SK-N-DZ (cell line): ENCODE results near the gene JCHAIN. TPM values are rescaled to one million over a fixed set of nuclear protein-coding genes. Genes with fewer than 3 reads are reported as not detected.
"Not testable (repeated sequence)": the region's sequence is repeated elsewhere in the genome, so short reads cannot be mapped to it uniquely, and the experiment has no call there.

ENCODE experiments used
- DNase-seq: peaks from one replicate; pipeline ENCODE4 v3.0.0-alpha.2; 2015; ENCODE audit warnings: low spot score
- polyA plus RNA-seq, 2 experiments: library from polyadenylated mRNA; depleted of rRNA; stranded (reverse); fragments of >200 nt; gene quantifications; 2 replicates each; pipeline ENCODE4 v1.2.3, GENCODE V29; 2014

The JCHAIN gene
- polyA plus RNA-seq (2014; cell fraction: cytosol; rRNA removed): not detected in 2 replicates
- polyA plus RNA-seq (2014; cell fraction: nucleus; rRNA removed): not detected in 2 replicates

DNA sequence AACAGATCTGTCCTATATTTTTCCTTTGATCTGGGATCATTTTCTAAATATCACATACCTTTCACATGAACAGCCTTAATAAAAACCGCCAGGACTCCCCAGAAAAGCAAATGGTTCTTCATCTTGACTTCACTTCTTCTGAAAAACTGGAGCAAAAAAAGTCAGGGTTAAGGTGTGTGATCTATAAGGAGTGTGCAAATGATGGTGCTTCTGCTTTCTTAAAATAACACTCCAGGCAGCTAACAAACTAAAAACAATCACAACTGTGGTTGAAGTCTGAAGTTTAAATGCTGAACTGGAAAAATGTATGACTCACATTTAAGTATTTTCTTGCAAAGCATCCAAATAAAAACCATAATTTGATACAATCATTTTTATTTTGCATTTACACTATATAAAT lies at the start of gene JCHAIN:
JCHAIN (minus strand) TSS at position 140 of the 400 bp plus-strand sequence; CDS start at position 122, 18 bp downstream.
- DNase-seq: no peak

DNA sequence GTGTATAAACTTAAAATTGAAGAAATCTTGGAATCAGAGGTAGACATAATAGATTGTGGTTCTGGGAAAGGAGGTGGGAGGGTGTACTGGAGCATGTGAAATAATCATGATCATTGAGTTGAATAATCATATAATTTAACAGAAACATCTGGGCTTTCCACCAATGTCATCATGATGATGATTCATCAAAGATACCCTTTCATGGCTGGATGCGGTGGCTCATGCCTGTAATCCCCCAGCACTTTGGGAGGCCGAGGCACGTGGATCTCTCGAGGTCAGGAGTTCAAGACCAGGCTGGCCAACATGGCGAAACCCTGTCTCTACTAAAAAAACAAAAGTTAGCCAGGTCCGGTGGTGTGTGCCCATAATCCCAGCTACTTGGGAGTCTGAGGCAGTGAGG lies 48.8 kb upstream of the JCHAIN start:
- no peak for DNase-seq

- DNase-seq: no peak
Measured at GRCh38 chr4:70714079-70714887, 48.0 kb upstream of the JCHAIN start.

DNA sequence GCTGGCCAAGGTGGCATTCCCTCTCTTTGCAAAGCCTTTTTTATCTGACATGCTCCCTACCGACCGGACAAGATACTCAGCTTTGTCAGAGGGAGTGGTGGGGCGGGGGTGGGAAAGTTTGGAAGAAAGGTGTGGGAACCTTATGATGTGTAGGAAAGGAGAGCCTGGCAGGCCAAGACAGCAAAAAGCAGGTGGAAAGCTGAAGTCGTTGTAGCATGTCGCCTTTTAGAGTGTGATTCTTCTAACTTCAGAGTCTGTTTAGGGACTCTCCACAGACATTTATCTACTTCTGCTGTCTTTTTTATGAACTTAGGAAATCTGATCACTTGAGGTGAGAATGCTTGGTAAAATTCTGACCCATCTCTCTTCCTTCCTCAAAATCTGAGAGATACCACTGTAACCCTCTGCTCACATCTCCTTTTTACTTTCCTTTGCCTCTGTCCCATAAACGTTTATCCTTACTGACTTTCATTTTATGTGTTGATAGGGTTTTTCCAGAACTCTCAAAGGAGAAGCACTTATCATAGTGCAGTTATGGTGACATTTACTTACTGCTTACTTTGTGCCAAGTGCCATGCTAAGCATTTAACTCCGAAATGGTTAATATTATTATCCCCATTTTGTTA lies 47.3 kb upstream of the JCHAIN start:
- no peak for DNase-seq

DNA sequence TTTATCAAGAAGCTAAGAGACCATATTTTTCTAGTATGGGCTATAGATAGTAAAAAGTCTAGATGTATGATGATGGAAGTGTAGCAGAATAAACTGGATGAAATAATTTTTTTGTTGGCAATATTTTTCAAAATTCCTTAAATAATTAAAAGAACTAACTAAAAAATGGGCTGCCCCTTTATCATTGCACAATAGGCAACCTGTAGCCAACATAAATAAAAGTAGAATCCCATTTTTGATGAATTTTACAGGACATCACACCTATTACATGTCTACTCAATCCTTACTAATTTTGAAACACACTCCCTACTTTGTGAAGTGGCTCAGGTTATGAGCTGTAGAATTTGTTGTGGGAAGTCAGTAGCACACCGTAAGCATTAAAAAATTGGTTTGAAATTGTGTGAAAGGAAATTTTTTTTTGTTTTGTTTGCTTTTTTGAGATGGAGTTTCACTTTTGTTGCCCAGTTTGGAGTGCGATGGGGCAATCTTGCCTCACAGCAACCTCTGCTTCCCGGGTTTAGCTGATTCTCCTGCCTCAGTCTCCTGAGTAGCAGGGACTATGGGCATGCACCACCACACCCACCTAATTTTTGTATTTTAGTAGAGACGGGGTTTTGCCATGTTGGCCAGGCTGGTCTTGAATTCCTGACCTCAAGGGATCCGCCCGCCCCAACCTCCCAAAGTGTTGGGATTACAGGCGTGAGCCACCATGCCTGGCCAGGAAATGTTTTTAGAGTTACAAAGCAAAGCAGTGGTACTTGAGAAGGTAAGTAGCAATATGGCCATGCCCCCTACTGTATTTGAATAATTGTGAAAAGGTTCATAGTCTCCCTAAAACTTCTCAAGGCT lies 46.5 kb upstream of the JCHAIN start:
- no peak for DNase-seq

DNA sequence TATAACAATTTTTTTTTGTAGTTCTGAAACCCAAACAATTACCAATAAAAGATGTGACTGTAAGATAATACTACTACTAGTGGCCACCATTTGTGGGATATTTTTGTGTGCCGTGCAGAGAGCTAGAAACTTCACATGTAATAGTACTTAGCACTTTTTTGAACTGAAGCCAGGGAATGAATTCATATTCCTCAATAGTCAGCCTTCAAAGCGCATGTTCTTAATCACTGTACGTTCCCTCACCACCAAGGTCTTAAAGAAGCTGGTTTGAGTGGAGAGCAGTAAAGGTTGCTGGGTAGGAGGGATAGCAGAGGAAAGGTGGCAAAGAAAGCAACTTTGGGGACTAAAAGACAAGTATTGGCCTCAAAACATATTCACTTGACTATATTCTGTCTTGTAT lies 45.8 kb upstream of the JCHAIN start:
- DNase-seq: no peak

- DNase-seq: no peak
Measured at GRCh38 chr4:70711599-70711998, 45.3 kb upstream of the JCHAIN start.

DNA sequence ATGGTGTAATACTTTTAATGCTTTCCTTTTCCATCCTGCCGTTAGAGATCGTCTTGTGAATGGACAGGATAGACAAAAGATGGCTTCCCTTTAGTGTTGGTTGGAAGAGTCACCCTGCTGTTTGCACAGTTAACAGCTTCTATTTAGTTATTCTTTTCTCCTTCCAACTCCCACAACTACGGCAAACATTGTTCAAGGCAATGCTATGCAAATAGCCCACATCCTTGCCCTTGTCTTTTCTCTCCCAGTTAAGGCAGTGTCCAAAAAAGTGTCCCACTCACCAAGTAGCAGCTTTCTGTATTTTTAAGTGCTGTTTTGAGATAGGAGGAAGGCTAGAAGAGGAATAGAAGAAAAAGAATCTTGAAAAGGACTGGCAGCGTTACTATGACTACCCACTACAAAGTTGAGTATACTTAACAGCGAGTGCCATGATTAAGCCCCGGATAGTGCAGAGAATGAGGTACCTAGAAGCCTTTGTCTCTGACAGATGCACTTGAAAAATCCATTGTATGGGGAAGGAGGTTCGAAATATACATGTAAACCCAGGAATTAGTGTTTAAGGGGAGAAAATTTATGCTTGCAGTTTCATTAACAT lies 43.4 kb upstream of the JCHAIN start:
- no peak for DNase-seq

DNA sequence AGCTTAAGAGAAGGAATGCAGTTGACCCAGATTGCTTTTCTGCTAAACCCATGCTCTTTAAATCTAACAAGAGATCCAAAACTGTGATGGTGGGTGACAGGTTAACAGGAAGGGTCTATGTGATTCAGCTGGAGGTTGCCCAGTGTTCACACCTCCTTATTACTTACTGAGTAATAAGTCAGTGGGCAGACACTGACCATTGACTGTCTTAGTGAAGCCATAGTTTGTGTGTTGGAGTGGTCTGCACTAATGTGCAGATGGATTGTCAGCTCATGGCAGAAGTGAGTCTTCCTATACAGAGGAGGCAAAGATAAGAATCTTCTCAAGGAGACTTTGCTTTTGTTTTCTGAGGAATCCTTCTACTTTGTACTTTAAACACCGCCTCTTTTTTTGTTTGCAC lies 40.2 kb upstream of the JCHAIN start:
- DNase-seq: no peak

GRCh38 chr4:70706044-70706461 lies 39.7 kb upstream of the JCHAIN start:
- no peak for DNase-seq

DNA sequence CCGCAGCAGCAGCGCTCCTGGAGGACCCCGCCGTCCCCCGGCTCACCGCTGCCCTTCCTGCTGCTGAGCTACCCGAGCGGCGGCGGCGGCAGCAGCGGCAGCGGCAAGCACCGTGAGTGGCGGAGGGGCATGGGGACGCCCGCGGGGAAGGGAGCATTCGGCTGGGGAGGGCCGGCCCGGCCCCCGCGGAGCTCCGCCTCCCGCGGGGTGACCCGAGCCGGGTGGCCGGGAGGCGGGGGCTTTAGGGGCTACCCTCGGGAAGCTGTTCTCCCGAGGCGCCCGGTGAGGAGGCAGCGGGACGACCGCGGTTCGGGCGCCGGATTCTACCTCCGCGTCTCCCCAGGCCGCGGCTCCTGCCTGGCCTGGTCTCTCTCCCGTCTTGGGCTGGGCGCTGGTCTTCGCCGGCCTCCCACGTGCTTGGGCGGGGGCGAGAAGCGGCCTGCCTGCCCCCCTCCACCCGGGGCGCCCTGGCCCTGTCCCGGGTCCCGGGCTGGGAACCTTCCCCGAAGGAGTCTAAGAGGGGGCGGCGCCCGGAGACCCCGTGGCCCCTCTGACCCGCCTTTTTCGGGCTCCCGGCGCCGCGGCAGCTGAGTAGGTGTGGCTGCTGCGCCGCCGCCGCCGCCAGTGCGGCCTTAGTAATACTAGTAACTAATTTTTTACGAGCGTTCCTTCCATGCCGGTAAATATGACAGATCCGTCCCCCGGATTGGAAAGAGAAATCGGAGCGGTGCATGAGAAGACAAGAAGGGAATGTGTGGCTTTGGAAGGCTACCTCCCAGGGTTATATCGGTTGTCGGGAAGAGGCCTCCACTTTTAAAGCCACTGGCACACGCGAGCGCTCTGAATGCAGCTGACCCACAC lies 39.1 kb upstream of the JCHAIN start:
- peak; percentile 65 for DNase-seq

GRCh38 chr4:70704931-70705182 lies 38.5 kb upstream of the JCHAIN start:
- no peak for DNase-seq

GRCh38 chr4:70704215-70704930 lies 38.1 kb upstream of the JCHAIN start:
- DNase-seq: peak; percentile 81

GRCh38 chr4:70703619-70704214 lies 37.4 kb upstream of the JCHAIN start:
- peak; percentile 8 for DNase-seq

- not testable (repeated sequence) for DNase-seq
Measured at GRCh38 chr4:70702592-70702991, 36.3 kb upstream of the JCHAIN start.

GRCh38 chr4:70701271-70701670 lies 35.0 kb upstream of the JCHAIN start:
- DNase-seq: no peak

GRCh38 chr4:70700712-70701111 lies 34.4 kb upstream of the JCHAIN start:
- no peak for DNase-seq

DNA sequence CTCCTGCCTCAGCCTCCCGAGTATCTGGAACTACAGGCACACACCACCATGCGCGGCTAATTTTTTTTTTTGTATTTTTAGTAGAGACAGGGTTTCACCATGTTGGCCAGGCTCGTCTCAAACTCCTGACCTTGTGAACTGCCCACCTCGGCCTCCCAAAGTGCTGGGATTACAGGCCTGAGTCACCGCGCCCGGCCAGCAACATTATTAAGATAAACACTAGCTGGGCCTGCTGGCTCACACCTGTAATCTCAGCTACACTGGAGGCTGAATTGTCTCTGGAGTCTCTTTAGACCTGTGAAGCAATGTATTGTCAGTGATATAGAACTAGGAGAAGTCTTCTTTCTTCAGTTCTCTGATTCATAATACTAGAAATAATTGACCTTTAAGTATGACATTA lies 32.1 kb upstream of the JCHAIN start:
- DNase-seq: not testable (repeated sequence)

- not testable (repeated sequence) for DNase-seq
Measured at GRCh38 chr4:70694633-70695032, 28.3 kb upstream of the JCHAIN start.

DNA sequence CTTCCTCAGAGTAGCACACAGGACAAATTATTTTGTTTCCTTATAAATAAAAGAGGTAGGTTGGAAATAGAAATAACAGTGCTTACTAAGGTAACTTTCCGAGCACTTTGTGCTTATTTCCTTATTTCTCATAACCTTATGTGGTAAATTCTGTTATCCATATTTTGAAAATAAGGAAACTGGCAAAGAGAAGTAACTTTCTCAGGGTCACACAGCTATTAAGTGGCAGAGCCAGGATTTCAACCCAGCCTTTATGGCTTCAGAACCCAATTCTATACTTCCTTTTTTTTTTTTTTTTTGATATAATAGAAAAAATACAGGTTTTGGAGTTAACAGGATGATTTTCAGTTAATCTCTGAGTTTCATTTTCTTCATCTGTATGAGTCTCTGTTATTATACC lies 25.4 kb upstream of the JCHAIN start:
- DNase-seq: no peak
